Measurements from ENCODE around the gene ITGAD.

Gene ITGAD

GRCh38 chr16:31393056-31393455 lies at the start of gene ITGAD:
ITGAD (plus strand) TSS chr16:31393335; CDS start chr16:31393361, 26 bp downstream.
- H3K9me3 ChIP-seq (ENCODE audit: control insufficient read depth, low read length) = no peaks in the 10 kb centered on the region
- no peaks in the 10 kb centered on the region for H3K36me3 ChIP-seq (ENCODE audit: control insufficient read depth, insufficient read depth, low read length)
- no peaks in the 10 kb centered on the region for H3K27me3 ChIP-seq (ENCODE audit: control insufficient read depth, insufficient read depth, low read length)
- no peaks in the 10 kb centered on the region for H3K4me1 ChIP-seq (ENCODE audit: control insufficient read depth, insufficient read depth, low read length)
- H3K9ac ChIP-seq (ENCODE audit: low read length) = no peak within 1 kb of the TSS
- H3K4me3 ChIP-seq (ENCODE audit: low read length) = no peak within 1 kb of the TSS

DNA sequence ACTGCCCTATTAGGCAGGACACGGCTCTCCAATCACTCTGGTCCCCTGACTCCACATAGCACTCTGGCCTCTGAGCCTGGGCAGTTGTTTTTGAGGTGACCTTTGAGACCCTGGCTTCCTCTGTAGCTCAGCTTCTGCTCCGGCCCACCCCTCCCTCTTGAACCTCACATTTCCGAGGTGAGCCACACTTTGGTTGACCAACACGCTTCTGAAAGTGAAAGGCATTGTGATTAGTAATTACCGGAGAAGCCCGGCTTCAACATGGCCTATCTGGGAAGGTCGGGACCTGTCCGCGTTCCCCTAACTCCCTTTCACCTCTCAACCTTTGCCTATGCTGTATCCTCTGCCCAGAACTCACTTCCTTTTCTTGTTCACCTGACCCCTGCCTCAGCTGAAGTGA lies 48.4 kb upstream of the ITGAD start:
- Histone ChIP-seq H3K9me3 (ENCODE audit: control insufficient read depth, low read length) (no peaks in the 10 kb centered on the region), H3K9ac (ENCODE audit: low read length) (no peak overlapping the region), H3K4me3 (ENCODE audit: low read length) (no peak overlapping the region), H3K4me1 (ENCODE audit: control insufficient read depth, insufficient read depth, low read length) (no peaks in the 10 kb centered on the region), H3K36me3 (ENCODE audit: control insufficient read depth, insufficient read depth, low read length) (no peaks in the 10 kb centered on the region), H3K27me3 (ENCODE audit: control insufficient read depth, insufficient read depth, low read length) (no peaks in the 10 kb centered on the region)

DNA sequence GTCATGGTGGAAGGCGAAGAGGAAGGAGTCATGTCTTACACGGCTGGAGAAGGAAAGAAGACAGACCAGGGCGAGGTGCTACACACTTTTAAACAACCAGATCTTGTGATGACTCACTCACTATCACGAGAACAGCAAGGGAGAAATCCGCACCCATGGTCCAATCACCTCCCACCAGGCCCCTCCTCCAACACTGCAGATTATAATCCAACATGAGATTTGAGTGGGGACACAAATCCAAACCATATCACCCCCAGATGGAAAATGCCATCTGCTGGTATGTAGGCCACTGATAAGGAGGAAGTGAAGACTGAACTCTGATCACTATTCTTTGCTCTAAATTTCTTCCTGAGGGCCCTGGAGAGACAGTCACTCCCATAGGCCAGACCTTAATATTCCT lies 45.7 kb upstream of the ITGAD start:
- H3K9ac ChIP-seq (ENCODE audit: low read length) = no peak overlapping the region
- no peaks in the 10 kb centered on the region for H3K27me3 ChIP-seq (ENCODE audit: control insufficient read depth, insufficient read depth, low read length)
- H3K9me3 ChIP-seq (ENCODE audit: control insufficient read depth, low read length) = no peaks in the 10 kb centered on the region
- H3K36me3 ChIP-seq (ENCODE audit: control insufficient read depth, insufficient read depth, low read length) = no peaks in the 10 kb centered on the region
- H3K4me3 ChIP-seq (ENCODE audit: low read length) = no peak overlapping the region
- H3K4me1 ChIP-seq (ENCODE audit: control insufficient read depth, insufficient read depth, low read length) = no peaks in the 10 kb centered on the region

GRCh38 chr16:31348579-31348978 lies 44.6 kb upstream of the ITGAD start:
- Histone ChIP-seq H3K36me3 (ENCODE audit: control insufficient read depth, insufficient read depth, low read length) (no peaks in the 10 kb centered on the region), H3K9me3 (ENCODE audit: control insufficient read depth, low read length) (no peaks in the 10 kb centered on the region), H3K9ac (ENCODE audit: low read length) (no peak overlapping the region), H3K4me3 (ENCODE audit: low read length) (no peak overlapping the region), H3K27me3 (ENCODE audit: control insufficient read depth, insufficient read depth, low read length) (no peaks in the 10 kb centered on the region), H3K4me1 (ENCODE audit: control insufficient read depth, insufficient read depth, low read length) (no peaks in the 10 kb centered on the region)

- H3K4me1 ChIP-seq (ENCODE audit: control insufficient read depth, insufficient read depth, low read length) = no peaks in the 10 kb centered on the region
- H3K27me3 ChIP-seq (ENCODE audit: control insufficient read depth, insufficient read depth, low read length) = no peaks in the 10 kb centered on the region
- H3K36me3 ChIP-seq (ENCODE audit: control insufficient read depth, insufficient read depth, low read length) = no peaks in the 10 kb centered on the region
- H3K4me3 ChIP-seq (ENCODE audit: low read length) = no peak overlapping the region
- no peak overlapping the region for H3K9ac ChIP-seq (ENCODE audit: low read length)
- no peaks in the 10 kb centered on the region for H3K9me3 ChIP-seq (ENCODE audit: control insufficient read depth, low read length)
Measured at GRCh38 chr16:31350275-31351005, 42.7 kb upstream of the ITGAD start.

- H3K27me3 ChIP-seq (ENCODE audit: control insufficient read depth, insufficient read depth, low read length) = no peaks in the 10 kb centered on the region
- H3K9ac ChIP-seq (ENCODE audit: low read length) = no peak overlapping the region
- H3K36me3 ChIP-seq (ENCODE audit: control insufficient read depth, insufficient read depth, low read length) = no peaks in the 10 kb centered on the region
- no peaks in the 10 kb centered on the region for H3K4me1 ChIP-seq (ENCODE audit: control insufficient read depth, insufficient read depth, low read length)
- H3K9me3 ChIP-seq (ENCODE audit: control insufficient read depth, low read length) = no peaks in the 10 kb centered on the region
- no peak overlapping the region for H3K4me3 ChIP-seq (ENCODE audit: low read length)
Measured at GRCh38 chr16:31351246-31351941, 41.7 kb upstream of the ITGAD start.

DNA sequence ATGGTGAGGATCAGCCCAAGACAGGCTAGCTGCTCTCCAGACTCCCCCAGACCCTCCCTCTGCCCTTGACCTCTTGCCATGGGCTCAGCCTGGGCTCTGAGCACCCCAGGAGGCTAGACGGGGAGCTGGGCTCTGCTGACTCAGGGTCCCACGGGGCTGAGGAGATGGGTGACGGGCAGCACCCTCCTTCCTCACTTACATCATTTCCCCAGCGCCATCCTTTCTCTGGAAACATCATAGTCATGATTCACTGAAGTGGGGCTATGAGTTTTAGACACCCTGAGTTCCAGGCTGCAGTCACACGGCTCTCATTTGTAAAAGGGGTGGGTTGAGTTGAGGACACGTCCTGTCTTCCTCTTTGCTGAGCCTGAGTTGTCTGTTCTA lies 41.2 kb upstream of the ITGAD start:
- no peaks in the 10 kb centered on the region for H3K36me3 ChIP-seq (ENCODE audit: control insufficient read depth, insufficient read depth, low read length)
- H3K27me3 ChIP-seq (ENCODE audit: control insufficient read depth, insufficient read depth, low read length) = no peaks in the 10 kb centered on the region
- no peak overlapping the region for H3K4me3 ChIP-seq (ENCODE audit: low read length)
- H3K9ac ChIP-seq (ENCODE audit: low read length) = no peak overlapping the region
- H3K9me3 ChIP-seq (ENCODE audit: control insufficient read depth, low read length) = no peaks in the 10 kb centered on the region
- no peaks in the 10 kb centered on the region for H3K4me1 ChIP-seq (ENCODE audit: control insufficient read depth, insufficient read depth, low read length)

DNA sequence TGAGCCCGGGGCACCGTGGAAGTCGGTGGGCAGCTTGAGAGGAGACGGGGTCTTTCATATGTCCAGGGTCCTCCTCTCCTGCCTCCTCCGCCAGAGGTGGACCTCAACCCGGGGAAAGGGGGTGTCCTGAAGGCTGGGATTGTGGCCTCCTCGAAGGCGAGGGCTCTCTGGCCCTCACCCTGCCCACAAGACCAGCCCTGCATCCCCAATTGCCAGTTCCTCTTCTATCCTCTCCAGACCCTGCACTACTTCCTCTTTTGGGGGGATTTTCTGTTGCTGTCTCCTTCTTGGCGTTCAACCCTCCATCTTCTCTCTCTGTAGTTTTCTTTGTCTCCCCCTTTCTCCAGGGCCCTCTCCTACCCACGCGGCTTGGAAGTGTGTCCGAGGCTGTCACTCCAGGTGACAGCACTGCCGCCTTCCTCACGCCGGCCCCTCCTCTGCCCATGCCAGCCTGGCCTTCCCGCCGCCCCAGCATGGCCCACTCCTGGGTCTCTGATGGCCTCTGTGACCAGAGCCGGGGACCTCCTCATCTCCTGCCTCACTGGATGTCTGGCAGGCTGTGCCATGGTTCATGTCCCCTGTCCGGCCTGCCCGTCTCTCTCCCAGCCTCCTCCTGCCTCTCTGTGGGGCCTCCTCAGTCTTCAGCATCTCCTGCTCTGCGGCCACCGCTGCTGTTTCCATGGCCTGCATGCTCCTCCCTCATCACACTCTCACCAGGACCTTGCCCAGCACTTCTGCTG lies 40.6 kb upstream of the ITGAD start:
- no peaks in the 10 kb centered on the region for H3K9me3 ChIP-seq (ENCODE audit: control insufficient read depth, low read length)
- H3K4me1 ChIP-seq (ENCODE audit: control insufficient read depth, insufficient read depth, low read length) = no peaks in the 10 kb centered on the region
- H3K36me3 ChIP-seq (ENCODE audit: control insufficient read depth, insufficient read depth, low read length) = no peaks in the 10 kb centered on the region
- H3K27me3 ChIP-seq (ENCODE audit: control insufficient read depth, insufficient read depth, low read length) = no peaks in the 10 kb centered on the region
- H3K9ac ChIP-seq (ENCODE audit: low read length) = no peak overlapping the region
- no peak overlapping the region for H3K4me3 ChIP-seq (ENCODE audit: low read length)

DNA sequence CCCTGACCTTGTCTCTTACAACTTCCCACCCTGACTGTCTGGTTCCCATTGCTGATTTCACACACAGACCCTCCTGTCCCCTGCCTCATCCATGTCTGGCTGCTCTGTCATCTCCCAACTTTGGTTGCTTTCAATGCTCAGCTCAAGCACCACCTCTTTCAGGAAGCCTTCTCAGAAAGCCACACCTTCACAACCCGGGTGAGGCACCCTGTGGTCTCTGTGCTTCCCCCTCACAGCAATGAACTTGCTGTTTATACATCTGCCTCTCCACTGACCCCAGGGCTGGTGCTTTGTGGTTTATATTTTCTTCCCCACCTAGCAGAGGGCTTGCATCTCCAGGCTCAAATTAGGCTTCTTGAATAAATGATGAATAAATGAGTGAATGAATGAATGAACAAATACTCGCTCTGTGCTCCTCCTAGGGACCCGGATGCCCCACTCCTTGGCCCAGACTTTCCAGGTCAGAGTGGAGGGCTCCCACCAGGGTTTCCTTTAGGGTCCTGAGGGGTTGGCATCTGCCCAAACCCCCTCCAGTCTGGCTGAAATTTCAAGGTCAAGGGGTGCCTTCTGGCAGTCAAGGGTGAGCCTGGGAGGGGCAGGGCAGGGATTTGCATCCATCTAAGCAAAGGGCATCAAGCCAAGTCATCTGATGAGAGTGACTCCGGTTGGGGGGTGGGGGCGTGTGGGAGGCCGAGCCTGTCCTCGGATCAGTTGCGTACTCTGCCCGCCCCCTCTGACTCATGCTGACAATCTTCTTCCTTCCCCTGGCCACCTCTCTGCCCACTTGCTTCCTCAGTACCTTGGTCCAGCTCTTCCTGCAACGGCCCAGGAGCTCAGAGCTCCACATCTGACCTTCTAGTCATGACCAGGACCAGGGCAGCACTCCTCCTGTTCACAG lies 38.5 kb upstream of the ITGAD start, which contains the start of gene ITGAX:
ITGAX (plus strand) TSS at position 783 of the 898 bp plus-strand sequence; CDS start at position 862, 79 bp downstream.
- H3K36me3 ChIP-seq (ENCODE audit: control insufficient read depth, insufficient read depth, low read length) = no peaks in the 10 kb centered on the region
- no peaks in the 10 kb centered on the region for H3K27me3 ChIP-seq (ENCODE audit: control insufficient read depth, insufficient read depth, low read length)
- no peak within 1 kb of the TSS for H3K9ac ChIP-seq (ENCODE audit: low read length)
- H3K4me1 ChIP-seq (ENCODE audit: control insufficient read depth, insufficient read depth, low read length) = no peaks in the 10 kb centered on the region
- H3K4me3 ChIP-seq (ENCODE audit: low read length) = no peak within 1 kb of the TSS
- no peaks in the 10 kb centered on the region for H3K9me3 ChIP-seq (ENCODE audit: control insufficient read depth, low read length)

DNA sequence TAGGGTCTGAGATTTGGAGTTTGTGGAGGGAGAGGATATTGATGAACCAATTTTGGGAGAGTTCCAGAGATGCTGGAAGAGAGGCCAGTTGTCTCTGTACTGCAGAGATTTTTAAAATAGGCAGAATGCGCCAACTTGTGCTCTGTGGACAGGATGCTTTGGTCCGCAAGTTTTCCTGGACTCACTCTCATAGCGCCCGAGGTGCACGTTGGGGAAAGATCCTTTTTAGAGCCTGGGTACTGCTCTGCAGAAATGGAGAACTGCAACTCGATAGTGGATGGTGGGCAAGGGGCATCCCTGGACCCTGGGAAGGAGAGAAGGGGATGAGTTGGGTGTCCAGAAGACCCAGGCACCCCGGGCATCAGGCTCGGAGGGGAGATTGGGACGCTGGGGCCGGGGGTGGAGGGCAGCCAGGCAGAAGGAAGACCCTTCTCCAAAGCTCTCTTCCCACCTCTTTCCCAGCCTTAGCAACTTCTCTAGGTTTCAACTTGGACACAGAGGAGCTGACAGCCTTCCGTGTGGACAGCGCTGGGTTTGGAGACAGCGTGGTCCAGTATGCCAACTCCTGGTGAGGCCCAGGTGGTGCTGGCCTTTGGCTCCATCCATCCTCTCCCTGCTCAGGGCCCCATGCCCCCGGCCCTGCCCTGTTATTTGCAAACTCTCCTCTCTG lies 37.6 kb upstream of the ITGAD start:
- Histone ChIP-seq H3K36me3 (ENCODE audit: control insufficient read depth, insufficient read depth, low read length) (no peaks in the 10 kb centered on the region), H3K9ac (ENCODE audit: low read length) (no peak overlapping the region), H3K9me3 (ENCODE audit: control insufficient read depth, low read length) (no peaks in the 10 kb centered on the region), H3K4me1 (ENCODE audit: control insufficient read depth, insufficient read depth, low read length) (no peaks in the 10 kb centered on the region), H3K4me3 (ENCODE audit: low read length) (no peak overlapping the region), H3K27me3 (ENCODE audit: control insufficient read depth, insufficient read depth, low read length) (no peaks in the 10 kb centered on the region)
